ENCODE results near the gene POU2F1.

Gene POU2F1

GRCh38 chr1:167365360-167365759 lies 144.7 kb downstream of the POU2F1 start:
- TF ChIP-seq, protein P1, sequence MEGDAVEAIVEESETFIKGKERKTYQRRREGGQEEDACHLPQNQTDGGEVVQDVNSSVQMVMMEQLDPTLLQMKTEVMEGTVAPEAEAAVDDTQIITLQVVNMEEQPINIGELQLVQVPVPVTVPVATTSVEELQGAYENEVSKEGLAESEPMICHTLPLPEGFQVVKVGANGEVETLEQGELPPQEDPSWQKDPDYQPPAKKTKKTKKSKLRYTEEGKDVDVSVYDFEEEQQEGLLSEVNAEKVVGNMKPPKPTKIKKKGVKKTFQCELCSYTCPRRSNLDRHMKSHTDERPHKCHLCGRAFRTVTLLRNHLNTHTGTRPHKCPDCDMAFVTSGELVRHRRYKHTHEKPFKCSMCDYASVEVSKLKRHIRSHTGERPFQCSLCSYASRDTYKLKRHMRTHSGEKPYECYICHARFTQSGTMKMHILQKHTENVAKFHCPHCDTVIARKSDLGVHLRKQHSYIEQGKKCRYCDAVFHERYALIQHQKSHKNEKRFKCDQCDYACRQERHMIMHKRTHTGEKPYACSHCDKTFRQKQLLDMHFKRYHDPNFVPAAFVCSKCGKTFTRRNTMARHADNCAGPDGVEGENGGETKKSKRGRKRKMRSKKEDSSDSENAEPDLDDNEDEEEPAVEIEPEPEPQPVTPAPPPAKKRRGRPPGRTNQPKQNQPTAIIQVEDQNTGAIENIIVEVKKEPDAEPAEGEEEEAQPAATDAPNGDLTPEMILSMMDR (IDR thresholded peaks at IDR 0.05; ENCODE audit: low read depth, low read length): no peak
- no peak overlapping the region for H3K4me3 ChIP-seq (ENCODE audit: low read depth, low read length)

DNA sequence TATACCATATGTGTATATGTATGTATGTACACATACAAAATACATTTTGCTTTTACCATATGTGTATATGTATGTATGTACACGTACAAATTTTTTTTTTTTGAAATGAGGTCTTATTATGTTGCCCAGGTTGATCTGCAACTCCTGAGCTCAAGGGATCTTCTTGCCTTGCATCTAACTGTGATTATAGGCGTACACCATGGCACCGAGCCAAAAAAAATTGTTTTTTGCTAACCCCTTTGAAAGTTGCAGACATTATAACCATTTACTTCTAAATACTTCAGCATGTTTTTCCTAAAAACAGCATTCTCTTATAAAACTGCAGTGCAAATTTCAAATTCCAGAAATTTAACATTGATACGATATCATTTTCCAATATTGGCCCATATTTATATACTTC lies 147.0 kb downstream of the POU2F1 start:
- no peak overlapping the region for H3K4me3 ChIP-seq (ENCODE audit: low read depth, low read length)
- TF ChIP-seq, protein P1 (IDR thresholded peaks at IDR 0.05; ENCODE audit: low read depth, low read length): no peak

DNA sequence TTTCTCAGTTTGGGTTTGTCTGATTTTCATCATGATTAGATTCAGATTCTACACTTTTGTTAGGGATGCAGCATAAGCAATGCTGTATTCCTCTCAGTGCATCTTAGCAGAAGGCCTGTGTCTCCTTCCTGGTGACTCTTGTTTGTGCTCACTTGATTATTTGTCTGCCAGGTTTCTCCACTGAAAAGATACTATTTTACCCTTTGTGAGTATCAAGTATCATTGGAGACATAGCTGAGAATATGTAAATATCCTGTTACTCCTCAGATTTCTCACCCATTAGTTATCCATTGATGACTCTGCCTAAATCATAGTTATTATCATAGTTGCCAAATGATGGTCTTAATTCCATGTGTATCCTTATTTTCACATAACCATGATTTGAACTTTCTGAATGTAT lies 148.5 kb downstream of the POU2F1 start:
- TF ChIP-seq, protein P1 (IDR thresholded peaks at IDR 0.05; ENCODE audit: low read depth, low read length): no peak
- no peak overlapping the region for H3K4me3 ChIP-seq (ENCODE audit: low read depth, low read length)

DNA sequence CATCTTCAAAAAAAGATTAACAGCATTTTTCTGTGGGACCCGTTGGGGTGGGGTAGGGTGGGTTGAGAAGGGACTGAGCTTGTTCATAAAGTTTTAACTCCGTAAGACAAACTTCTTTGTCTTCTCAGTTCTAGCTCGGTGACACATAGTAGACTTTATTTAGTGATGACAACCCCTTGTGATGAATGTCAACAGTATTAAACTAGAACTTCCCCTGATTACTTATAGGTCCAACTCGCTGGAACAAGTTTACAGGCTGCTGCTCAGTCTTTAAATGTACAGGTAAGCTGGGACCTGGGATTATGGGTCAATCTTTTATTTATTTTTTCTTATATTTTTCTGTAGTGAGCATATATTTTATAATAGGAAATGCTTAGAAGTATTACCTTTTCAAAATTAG lies 149.2 kb downstream of the POU2F1 start:
- TF ChIP-seq, protein P1 (IDR thresholded peaks at IDR 0.05; ENCODE audit: low read depth, low read length): no peak
- H3K4me3 ChIP-seq (ENCODE audit: low read depth, low read length): no peak overlapping the region

DNA sequence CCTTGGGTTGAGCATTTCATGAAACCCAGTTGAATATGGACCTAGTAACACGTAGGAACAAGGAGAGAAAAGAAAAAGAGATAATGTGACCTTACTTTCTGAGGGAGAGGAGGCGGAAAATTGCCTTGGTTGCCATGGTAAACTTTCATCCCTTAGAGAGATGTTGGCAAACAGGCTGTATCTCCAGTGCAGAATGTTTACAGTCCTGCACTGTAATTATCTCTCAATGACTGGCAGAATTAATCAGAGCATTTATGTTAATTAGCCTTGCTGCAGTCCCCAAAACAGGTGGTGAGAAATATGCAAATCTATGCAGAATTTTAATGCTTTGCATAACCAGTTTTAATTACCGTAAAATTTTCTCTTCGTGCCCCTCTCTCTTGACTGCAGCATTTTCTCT lies 150.3 kb downstream of the POU2F1 start:
- TF ChIP-seq, protein P1 (IDR thresholded peaks at IDR 0.05; ENCODE audit: low read depth, low read length): no peak
- H3K4me3 ChIP-seq (ENCODE audit: low read depth, low read length): no peak overlapping the region

GRCh38 chr1:167373398-167373797 lies 152.7 kb downstream of the POU2F1 start:
- H3K4me3 ChIP-seq (ENCODE audit: low read depth, low read length): no peak overlapping the region
- TF ChIP-seq, protein P1 (IDR thresholded peaks at IDR 0.05; ENCODE audit: low read depth, low read length): no peak

DNA sequence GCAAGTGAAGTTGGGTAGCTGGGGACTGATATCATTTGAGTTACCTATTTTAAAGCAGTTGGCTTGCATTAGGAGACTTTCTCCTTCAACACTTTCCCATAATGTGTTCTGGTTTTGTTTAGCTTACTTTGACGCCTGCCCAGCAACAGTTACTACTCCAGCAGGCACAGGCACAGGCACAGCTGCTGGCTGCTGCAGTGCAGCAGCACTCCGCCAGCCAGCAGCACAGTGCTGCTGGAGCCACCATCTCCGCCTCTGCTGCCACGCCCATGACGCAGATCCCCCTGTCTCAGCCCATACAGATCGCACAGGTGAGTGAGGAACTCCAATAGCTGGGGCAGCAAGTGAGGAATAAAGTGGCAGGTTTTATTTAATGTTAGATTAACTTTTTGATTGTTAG lies 153.3 kb downstream of the POU2F1 start:
- no peak overlapping the region for H3K4me3 ChIP-seq (ENCODE audit: low read depth, low read length)
- TF ChIP-seq, protein P1 (IDR thresholded peaks at IDR 0.05; ENCODE audit: low read depth, low read length): no peak
